Activated naive CD8-positive, alpha-beta T cell (primary cell): Measurements from ENCODE around the gene ANKRD63.

Experiments
- H3K27ac Mint-ChIP-seq: one replicate; pipeline ENCODE4 v1.8.0; 2021; ENCODE audit warnings: mixed read lengths
- H3K27me3 Mint-ChIP-seq: one replicate; pipeline ENCODE4 v1.8.0; 2021; ENCODE audit warnings: mixed read lengths
- H3K36me3 Mint-ChIP-seq: one replicate; pipeline ENCODE4 v1.8.0; 2021; ENCODE audit warnings: mixed read lengths
- H3K4me1 Mint-ChIP-seq: one replicate; pipeline ENCODE4 v1.8.0; 2021; ENCODE audit warnings: low read depth, mixed read lengths
- H3K4me3 Mint-ChIP-seq: one replicate; pipeline ENCODE4 v1.8.0; 2021; ENCODE audit warnings: mild to moderate bottlenecking, mixed read lengths
- H3K9me3 Mint-ChIP-seq: one replicate; pipeline ENCODE4 v1.8.0; 2021; ENCODE audit warnings: low read depth, mixed read lengths

Gene ANKRD63

DNA sequence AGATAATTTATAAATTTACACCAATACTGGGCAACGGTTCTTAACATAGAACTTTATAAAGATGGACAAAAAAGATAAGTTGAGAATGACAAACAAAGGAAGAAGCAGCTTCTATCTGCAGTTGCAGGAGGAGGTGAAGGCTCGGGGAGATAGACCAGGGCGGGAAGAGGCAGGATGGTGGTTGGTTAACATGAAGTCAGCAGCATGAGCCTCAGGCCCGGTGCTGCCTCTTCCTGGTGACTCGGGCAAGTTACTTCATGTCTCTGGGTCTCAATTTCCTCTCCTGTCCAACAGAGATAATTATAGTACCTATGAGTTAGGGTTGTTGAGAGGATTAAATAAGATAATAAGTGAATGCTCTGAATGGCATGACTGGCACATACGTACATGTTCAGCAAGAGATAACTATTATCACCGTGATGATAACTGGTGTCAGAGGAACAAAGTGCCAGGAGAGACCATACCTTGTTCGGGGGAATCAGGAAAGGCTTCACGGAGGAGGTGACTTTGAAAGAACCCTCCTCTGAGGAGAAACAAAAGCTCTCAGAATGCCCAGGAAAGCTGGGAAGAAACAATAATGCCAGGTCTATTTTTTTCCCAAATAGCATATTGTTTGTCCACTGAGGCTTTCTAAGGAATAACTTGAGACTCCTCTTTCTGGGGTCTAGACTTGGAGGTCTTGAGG, 39.6 kb downstream of the ANKRD63 start:
- Mint-ChIP-seq H3K4me3 (no peak overlapping the region), H3K27ac (no peak overlapping the region), H3K4me1 (peaks cover 2% of the 10 kb centered on the region), H3K27me3 (peaks cover 7% of the 10 kb centered on the region), H3K9me3 (no peaks in the 10 kb centered on the region), H3K36me3 (no peaks in the 10 kb centered on the region)

DNA sequence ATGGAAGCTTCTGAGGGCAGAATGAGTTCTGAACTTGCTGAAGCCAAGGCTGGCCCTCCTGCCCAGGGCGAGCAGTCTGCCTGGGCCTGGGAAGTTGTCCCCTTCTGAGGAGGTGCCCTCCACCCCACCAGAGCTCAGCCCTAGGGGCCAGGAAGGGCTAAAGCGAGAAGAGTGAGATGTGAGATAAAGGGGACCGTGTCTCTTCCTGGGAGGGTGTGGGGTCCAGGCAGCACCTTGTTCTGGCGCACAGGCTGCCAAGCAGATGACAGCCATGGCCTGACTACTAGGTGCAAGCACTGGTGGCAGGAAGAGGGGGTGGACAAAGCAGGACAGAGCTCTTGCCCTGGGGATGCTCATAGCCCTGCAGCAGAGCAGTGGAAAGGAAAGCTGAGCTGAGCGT, 40.3 kb downstream of the ANKRD63 start:
- Mint-ChIP-seq H3K27ac (no peak overlapping the region), H3K27me3 (peaks cover 13% of the 10 kb centered on the region), H3K36me3 (no peaks in the 10 kb centered on the region), H3K4me3 (no peak overlapping the region), H3K9me3 (no peaks in the 10 kb centered on the region), H3K4me1 (peaks cover 5% of the 10 kb centered on the region)

DNA sequence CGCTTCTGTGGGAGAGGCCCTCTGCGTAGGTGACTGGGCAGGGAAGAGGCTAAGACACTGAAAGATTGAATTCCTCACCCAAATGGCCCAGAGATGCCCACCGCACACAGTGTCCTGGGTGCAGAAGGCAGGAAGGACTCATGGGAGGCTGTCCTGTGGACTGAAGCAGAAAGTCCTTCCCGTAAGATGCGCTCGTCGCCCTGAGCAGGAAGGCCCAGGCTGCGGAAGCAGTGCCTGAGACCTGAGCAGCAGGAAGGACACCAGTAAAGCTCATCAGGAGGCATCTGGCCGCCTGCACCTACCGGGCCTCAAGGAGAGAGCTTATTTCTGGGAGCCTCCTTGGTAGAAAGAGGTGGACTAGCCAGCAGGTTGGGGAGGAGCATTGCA, 40.7 kb downstream of the ANKRD63 start:
- no peaks in the 10 kb centered on the region for H3K9me3 Mint-ChIP-seq
- H3K4me1 Mint-ChIP-seq = peaks cover 5% of the 10 kb centered on the region
- no peaks in the 10 kb centered on the region for H3K36me3 Mint-ChIP-seq
- H3K27ac Mint-ChIP-seq = no peak overlapping the region
- H3K4me3 Mint-ChIP-seq = no peak overlapping the region
- peaks cover 13% of the 10 kb centered on the region for H3K27me3 Mint-ChIP-seq

DNA sequence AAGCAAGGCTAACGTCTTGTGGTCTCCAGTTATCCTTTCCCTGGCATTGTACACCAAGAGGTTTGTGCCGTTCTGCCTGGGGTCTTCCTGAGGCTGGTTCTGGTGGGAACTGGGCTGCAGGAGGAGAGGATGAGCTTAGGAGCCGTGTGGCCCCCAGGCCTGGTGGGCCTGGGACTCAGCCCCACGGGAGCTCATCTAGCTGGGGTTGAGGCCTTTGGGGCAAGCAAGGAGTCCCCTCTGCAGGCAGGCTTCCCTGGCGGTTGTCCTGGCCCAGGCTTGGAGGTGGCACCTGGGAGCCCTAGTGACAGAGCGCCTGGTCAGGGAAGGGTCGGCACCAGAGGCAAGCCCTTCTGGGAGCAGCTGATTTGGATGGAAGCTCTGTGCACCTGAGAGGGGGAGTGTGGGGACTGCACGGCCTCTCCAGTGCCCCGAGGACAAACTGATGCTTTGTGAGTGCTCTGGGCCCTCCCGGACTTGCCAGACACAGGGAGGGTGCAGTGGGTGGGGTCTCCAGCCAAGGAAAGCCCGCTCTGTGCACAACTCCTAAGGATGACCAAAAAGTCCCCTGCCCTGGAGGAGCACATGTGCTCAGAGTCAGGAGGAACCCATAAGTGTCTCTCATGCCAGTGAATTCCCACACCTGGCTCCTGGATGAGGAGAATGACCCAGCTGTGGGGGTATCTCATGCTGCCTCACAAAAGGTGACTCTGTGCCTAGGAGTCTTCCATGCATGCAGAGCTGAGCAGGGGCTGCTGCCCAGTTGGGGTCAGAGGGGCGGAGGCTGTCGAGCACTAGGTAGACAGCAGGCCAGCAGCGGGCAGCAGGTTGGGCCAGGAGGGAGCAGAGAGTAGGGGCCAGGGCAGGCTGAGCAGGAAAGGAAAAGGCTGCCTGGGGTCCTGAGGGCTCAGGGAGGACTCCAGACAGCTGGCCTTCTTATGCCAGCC, 41.3 kb downstream of the ANKRD63 start:
- Mint-ChIP-seq H3K4me3 (no peak overlapping the region), H3K9me3 (no peaks in the 10 kb centered on the region), H3K4me1 (peaks cover 5% of the 10 kb centered on the region), H3K27me3 (peaks cover 14% of the 10 kb centered on the region), H3K36me3 (no peaks in the 10 kb centered on the region), H3K27ac (no peak overlapping the region)

DNA sequence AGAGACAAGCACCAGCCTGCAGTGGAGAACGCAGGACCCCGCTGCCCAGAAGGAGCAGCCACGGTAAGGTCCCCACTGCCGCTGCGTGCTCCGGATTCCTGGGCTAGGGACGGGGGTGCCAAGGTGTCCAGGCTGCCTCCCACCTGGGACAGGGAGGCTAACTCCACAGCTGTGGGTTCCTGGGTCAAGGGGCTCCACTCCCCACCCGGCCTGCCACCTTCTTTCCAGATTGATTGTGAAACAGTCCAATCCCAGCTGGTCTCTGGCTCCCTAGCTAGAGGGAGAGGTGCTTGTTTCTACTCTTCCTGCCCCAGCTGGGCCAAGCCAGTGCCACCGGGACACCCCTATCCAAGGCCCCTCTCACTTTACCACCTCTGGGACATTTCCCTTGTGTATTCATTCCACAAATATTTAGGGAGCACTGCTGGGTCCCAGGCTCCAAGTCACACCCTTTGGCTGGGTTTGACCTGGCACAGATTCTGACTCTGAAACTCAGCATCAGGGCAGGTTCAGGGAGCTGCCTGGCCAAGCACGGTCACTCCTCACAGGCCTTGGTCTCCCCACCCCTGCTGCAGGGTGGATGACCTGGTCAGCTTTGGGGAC, 42.1 kb downstream of the ANKRD63 start:
- Mint-ChIP-seq H3K27ac (no peak overlapping the region), H3K36me3 (no peaks in the 10 kb centered on the region), H3K27me3 (peaks cover 14% of the 10 kb centered on the region), H3K9me3 (no peaks in the 10 kb centered on the region), H3K4me3 (no peak overlapping the region), H3K4me1 (peaks cover 5% of the 10 kb centered on the region)

DNA sequence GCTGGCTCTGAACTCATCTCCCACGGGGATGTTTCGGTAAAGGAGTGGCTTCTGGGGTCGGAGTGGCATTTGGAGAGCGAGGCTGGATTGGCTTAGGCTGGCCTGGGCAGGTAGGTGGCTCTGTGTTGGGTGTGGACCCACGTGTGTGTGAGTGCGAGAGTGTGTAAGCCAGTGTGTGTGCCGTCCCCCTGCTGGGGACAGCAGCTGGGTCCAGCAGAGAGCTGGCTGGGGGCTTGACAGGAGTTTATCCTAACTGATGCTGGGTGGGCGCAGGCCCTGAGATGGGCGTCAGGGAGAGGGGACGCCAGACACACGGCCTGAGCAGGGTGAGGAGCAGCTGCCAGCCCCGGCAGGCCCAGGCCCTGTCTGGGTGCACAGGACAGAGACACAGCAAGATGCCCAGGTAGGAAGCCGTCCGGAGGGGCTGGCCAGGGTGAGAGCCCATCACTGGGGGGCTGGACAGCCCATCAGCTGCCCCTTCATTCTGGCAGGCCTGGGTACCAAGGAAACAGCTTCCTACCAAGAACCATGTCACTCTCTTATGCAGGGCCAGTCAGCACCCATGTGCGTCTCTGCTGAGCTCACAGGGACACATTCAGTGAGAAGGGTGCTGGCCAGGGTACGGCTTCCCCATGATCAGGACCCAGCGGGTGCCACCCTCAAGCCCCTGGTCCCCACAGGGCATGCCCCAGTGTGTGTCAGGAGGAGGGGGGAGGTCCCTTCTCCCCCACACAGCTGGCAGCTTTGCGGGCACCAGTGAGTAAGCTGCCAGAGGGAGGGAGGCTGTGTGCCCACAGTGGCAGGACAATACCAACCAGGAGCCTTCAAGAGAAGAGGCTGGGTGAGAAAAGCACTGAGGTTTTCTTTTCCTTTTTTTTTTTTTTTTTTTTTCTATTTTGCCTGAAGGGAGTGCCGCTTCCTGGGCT, 42.9 kb downstream of the ANKRD63 start:
- H3K36me3 Mint-ChIP-seq = no peaks in the 10 kb centered on the region
- H3K9me3 Mint-ChIP-seq = no peaks in the 10 kb centered on the region
- H3K4me3 Mint-ChIP-seq = no peak overlapping the region
- peaks cover 5% of the 10 kb centered on the region for H3K4me1 Mint-ChIP-seq
- H3K27ac Mint-ChIP-seq = no peak overlapping the region
- peaks cover 14% of the 10 kb centered on the region for H3K27me3 Mint-ChIP-seq

DNA sequence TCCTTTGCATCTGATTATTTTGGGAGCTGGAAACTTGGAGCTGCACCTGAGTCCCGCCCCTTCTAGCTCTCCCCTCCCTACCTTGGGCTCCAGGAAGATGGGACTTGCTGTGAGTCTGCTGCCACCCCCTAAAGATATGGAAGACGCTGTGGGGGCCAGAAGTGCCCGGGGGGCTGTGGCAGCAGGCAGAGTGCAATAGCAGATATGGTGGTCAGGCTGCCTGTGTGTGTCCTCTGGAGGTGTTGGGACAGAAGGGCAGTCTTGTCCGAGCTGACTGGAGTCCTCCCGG, 43.5 kb downstream of the ANKRD63 start:
- H3K4me1 Mint-ChIP-seq = peaks cover 5% of the 10 kb centered on the region
- H3K9me3 Mint-ChIP-seq = no peaks in the 10 kb centered on the region
- H3K4me3 Mint-ChIP-seq = no peak overlapping the region
- H3K27me3 Mint-ChIP-seq = peaks cover 14% of the 10 kb centered on the region
- no peaks in the 10 kb centered on the region for H3K36me3 Mint-ChIP-seq
- no peak overlapping the region for H3K27ac Mint-ChIP-seq

DNA sequence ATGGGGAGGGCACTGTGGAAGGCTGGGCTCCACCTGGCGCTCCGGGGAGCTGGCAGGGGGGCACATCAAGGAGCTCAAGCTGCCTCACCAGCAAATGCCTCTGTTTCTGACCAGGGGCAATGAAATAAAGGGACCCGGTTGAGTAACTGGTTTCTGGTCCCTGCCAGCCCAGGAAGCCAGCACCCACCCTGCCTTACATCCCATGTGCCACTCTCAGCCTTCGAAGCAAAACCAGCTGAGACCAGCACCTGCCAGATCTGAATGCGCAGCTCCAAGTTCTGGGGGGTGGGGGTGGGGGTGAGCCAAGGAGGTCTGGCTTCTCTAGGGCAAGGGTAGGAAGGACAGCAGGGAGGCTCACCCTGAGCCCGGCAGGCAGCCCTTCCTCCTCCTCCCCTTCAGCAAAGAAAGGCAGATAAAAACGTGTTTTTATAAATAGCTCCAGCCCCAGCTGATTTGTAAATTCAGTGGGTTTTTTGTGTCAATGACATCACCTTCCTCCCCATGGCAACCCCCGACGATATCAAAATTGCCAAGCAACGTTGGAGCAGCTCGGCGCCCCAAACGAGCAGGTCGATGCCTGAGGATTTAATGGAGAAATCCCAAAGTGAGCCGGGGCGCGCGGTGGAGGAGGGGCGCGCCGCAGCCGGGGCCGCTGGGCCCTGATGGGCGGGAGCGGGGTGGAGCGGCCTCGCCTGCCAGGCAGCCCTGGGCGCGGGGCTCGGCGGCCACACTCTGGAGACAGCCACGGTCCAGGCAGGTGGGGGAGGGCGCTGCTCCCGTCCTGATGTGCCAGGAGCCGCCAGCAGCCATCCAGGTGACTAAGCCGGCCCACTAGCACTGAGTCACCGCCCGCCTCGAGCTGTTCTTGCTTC, 44.1 kb downstream of the ANKRD63 start, which contains the start of gene PAK6:
TSS of gene PAK6 (plus strand) at position 532 of the 872 bp plus-strand sequence. CDS start 25,723 bp downstream, outside the sequence.
- peaks cover 5% of the 10 kb centered on the region for H3K4me1 Mint-ChIP-seq
- H3K4me3 Mint-ChIP-seq = peak within 1 kb of the TSS; percentile 47
- peaks cover 14% of the 10 kb centered on the region for H3K27me3 Mint-ChIP-seq
- H3K36me3 Mint-ChIP-seq = no peaks in the 10 kb centered on the region
- H3K9me3 Mint-ChIP-seq = no peaks in the 10 kb centered on the region
- no peak within 1 kb of the TSS for H3K27ac Mint-ChIP-seq

DNA sequence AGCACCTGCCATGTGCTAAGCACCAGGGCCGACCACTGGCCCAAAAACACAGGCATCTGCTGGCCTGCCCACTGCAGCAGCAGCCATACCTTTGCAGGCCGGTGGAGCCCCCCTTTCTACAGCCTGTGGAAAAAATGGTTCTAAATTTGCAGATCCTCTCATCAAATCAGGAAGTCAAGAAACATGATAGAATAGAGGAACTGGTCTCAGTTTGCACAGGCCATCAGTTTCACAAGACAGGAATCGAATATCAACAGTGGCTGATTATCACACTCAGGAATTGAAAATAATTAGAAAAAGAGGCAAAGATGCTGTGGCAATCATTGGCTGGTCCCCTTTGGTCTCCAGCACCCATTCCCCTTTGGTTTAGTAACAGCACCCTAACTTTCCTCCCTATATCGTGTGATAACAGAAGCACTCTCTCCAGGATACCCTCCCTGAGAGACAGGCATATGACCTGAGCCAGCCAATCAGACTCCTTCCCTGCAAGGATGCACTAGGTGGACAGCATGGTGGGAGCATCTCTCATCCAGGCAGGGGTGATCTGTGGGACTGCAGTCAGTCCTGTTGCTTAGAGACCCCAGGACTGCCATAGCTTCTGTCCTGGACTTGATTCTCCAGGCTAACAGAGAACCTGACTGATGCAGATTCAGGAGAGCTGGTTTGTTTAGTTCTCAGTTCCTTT, 47.5 kb downstream of the ANKRD63 start:
- H3K27ac Mint-ChIP-seq = no peak overlapping the region
- no peaks in the 10 kb centered on the region for H3K9me3 Mint-ChIP-seq
- peaks cover 5% of the 10 kb centered on the region for H3K4me1 Mint-ChIP-seq
- H3K36me3 Mint-ChIP-seq = no peaks in the 10 kb centered on the region
- no peak overlapping the region for H3K4me3 Mint-ChIP-seq
- peaks cover 14% of the 10 kb centered on the region for H3K27me3 Mint-ChIP-seq

DNA sequence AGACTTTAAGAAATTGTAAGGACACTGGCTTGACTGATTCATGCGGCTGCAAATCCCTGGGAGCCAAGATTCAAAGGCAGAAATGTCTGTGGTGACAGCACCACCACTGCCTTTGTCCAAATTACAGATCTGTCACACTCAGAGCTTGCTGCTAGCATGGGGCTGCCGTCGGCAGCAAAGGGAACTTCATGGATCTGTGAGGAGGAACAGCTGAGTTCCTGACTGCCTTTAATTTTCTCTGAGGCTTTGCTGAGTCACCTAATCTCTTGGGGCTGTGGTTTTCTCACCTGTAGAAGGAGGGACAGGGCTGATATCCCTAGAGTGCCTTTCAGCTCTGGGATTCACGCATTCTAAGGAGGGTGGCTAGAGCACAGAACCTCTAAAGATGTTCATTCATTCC, 48.1 kb downstream of the ANKRD63 start:
- Mint-ChIP-seq H3K4me3 (no peak overlapping the region), H3K36me3 (no peaks in the 10 kb centered on the region), H3K27me3 (peaks cover 14% of the 10 kb centered on the region), H3K4me1 (peaks cover 5% of the 10 kb centered on the region), H3K9me3 (no peaks in the 10 kb centered on the region), H3K27ac (no peak overlapping the region)

DNA sequence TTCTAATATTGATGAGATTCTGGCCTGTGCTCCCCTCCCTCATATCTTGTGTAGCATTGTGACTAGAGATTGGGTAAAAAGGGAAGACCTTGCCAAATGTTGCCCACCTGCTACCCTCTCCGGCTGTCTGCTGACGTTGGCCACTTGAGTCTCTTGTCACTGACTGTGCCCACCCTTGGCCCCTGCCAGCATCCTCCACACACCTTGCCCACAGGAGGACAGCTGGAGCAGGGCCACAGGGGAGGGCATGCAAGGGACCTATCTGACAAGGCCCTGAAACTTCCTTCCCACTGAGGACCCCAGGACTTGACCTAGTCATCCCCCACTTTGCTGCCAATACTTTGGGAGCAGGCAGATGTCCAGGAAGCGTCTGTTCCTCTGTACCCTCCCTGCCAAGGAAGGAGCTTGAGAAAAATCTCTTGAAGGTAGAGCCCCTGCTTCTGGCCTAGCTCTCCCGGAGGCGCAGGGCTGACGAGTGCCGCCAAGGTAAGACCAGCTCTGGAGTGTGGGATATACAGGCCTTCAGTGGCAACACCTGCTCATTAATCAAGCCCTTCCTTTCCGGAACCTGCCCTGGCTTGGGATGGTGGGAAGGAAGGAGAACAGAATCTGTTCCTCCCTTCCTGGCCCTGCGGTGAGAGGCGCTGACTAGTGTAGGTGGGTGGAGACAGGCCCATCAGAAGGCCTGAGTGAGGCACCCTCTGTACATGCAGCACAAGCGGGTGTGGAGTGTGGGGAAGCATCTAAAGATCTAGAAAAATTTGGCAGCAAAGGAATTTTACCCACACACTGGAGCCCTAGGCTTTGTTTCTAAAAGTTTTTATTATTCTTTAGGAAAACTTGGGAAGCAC, 48.9 kb downstream of the ANKRD63 start:
- Mint-ChIP-seq H3K27me3 (peaks cover 8% of the 10 kb centered on the region), H3K27ac (no peak overlapping the region), H3K4me3 (no peak overlapping the region), H3K4me1 (peaks cover 3% of the 10 kb centered on the region), H3K9me3 (no peaks in the 10 kb centered on the region), H3K36me3 (no peaks in the 10 kb centered on the region)

DNA sequence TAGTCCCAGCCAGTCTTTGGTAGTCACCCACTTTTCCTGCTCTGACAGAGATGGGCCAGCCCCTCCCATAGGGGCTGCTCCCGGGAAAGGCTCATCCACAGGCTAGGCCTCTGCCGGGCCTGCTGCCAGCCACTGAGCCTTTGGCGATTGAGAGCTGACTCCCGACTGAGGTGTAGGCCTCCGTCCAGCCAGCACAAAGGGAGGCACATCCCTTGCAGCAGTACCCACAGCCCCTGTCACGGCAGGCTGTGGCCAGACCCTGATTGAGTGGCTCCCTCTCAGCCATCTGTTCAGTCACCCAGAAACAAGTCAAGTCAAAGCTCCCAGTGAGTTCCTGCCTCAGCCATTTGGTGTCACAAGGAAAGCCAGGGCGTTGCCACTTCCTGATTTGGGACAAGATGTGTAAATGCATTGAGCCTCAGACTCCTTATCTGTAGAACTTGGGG, 50.2 kb downstream of the ANKRD63 start:
- Mint-ChIP-seq H3K27ac (no peak overlapping the region), H3K4me1 (no peaks in the 10 kb centered on the region), H3K36me3 (no peaks in the 10 kb centered on the region), H3K4me3 (no peak overlapping the region), H3K9me3 (no peaks in the 10 kb centered on the region), H3K27me3 (peaks cover 1% of the 10 kb centered on the region)
